ENCODE results near the gene MAPK8.

Gene MAPK8

DNA sequence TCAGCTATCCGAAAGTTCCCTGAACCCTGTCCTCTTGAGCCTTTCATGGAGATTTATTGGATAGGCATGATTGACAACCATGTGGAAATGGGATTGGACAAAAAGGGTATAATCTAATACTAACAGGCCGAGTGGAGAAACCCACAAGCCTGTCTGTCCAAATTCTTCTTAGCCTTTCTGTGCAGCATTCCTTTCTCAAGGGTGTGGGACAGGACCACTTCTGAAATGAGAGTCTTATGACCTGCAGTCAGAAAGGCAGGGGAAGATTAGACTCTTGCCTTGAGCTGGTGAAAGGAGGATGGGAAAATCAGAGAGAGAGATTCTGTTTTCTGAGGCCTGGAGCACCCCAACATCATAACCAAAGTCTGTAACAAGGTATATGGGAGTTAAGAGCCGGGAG, 85.5 kb downstream of the MAPK8 start:
- DNase-seq (ENCODE audit: low spot score): no peak
- TF ChIP-seq, protein P1, sequence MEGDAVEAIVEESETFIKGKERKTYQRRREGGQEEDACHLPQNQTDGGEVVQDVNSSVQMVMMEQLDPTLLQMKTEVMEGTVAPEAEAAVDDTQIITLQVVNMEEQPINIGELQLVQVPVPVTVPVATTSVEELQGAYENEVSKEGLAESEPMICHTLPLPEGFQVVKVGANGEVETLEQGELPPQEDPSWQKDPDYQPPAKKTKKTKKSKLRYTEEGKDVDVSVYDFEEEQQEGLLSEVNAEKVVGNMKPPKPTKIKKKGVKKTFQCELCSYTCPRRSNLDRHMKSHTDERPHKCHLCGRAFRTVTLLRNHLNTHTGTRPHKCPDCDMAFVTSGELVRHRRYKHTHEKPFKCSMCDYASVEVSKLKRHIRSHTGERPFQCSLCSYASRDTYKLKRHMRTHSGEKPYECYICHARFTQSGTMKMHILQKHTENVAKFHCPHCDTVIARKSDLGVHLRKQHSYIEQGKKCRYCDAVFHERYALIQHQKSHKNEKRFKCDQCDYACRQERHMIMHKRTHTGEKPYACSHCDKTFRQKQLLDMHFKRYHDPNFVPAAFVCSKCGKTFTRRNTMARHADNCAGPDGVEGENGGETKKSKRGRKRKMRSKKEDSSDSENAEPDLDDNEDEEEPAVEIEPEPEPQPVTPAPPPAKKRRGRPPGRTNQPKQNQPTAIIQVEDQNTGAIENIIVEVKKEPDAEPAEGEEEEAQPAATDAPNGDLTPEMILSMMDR (IDR thresholded peaks at IDR 0.05; ENCODE audit: extremely low read depth, insufficient read depth, missing control alignments): no peak
- in situ Hi-C loops (cut with MboI; ENCODE audit: low pct_unique_long_range_greater_than_20kb, low sequenced_read_pairs, unreplicated experiment): no loop called here

GRCh38 chr10:48398261-48398660, 91.8 kb downstream of the MAPK8 start:
- TF ChIP-seq, protein P1 (IDR thresholded peaks at IDR 0.05; ENCODE audit: extremely low read depth, insufficient read depth, missing control alignments): no peak
- in situ Hi-C loops (cut with MboI; ENCODE audit: low pct_unique_long_range_greater_than_20kb, low sequenced_read_pairs, unreplicated experiment): no loop called here
- DNase-seq (ENCODE audit: low spot score): no peak

DNA sequence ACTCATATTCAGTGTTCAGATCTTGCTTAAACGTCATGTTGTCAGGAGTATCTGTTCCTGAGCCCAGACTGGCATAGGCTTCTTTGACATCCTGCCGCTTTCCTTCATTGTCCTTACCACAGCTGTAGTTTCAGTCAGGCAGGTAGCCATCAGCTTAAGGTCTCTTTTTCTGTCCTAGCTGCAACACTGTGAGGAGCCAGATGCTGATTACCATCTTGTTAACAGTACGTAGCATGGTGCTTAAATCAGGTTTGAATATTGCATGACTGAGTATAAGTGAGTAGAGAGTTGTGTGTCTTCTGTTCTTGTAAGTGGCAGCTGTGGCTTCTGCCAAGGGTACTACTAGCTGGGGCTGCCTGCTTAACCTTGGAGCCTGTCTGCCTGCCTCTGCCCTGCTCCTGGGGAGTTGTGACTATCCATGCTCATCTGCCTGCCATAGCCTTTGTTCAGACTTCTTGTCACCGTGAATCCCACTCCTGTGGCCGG, 92.6 kb downstream of the MAPK8 start:
- no peak for DNase-seq (ENCODE audit: low spot score)
- TF ChIP-seq, protein P1 (IDR thresholded peaks at IDR 0.05; ENCODE audit: extremely low read depth, insufficient read depth, missing control alignments): no peak
- in situ Hi-C loops (cut with MboI; ENCODE audit: low pct_unique_long_range_greater_than_20kb, low sequenced_read_pairs, unreplicated experiment): no loop called here

DNA sequence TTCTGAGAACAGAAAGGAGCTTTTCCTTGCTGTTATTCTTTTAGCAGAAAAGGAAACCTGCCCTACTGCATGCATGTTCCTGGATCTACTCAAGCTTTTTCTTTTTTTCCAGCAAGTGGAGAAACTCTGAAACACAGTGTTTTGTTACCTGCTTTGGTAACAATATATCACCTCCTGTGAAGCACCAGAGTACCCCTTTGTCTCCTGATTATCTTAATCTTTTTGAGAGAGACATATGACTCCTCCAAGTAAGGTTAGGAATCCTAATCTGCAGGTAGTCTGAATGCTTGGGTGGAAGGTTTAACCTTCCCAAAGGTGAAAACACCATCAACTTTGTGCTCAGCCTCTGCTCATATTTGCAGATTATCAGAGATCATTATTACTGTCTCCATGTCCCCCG, 93.1 kb downstream of the MAPK8 start:
- TF ChIP-seq, protein P1 (IDR thresholded peaks at IDR 0.05; ENCODE audit: extremely low read depth, insufficient read depth, missing control alignments): no peak
- no peak for DNase-seq (ENCODE audit: low spot score)
- in situ Hi-C loops (cut with MboI; ENCODE audit: low pct_unique_long_range_greater_than_20kb, low sequenced_read_pairs, unreplicated experiment): no loop called here

GRCh38 chr10:48400129-48400849, 93.8 kb downstream of the MAPK8 start:
- in situ Hi-C loops (cut with MboI; ENCODE audit: low pct_unique_long_range_greater_than_20kb, low sequenced_read_pairs, unreplicated experiment): no loop called here
- DNase-seq (ENCODE audit: low spot score): no peak
- TF ChIP-seq, protein P1 (IDR thresholded peaks at IDR 0.05; ENCODE audit: extremely low read depth, insufficient read depth, missing control alignments): no peak

DNA sequence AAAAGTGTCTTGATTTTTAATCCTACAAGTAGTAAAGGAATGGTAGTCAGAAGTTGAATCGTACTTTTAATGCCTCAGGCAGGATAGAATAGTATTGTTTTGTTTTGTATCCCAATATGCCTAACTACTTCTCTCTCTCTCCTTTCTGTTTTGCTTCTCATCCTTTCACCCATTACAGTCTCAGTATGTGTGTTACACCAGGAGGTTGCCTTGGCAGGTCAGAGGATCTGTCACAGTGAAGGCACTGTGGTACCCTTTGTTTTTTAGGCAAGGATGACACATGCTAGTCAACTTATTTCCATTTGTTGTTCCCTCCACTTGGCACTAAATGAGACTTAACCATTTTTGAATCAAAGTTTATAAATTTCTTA, 94.4 kb downstream of the MAPK8 start:
- DNase-seq (ENCODE audit: low spot score): no peak
- TF ChIP-seq, protein P1 (IDR thresholded peaks at IDR 0.05; ENCODE audit: extremely low read depth, insufficient read depth, missing control alignments): no peak
- in situ Hi-C loops (cut with MboI; ENCODE audit: low pct_unique_long_range_greater_than_20kb, low sequenced_read_pairs, unreplicated experiment): no loop called here
